T-helper 17 cell (primary cell): ENCODE measurements around the gene ZNF821. TPM values are rescaled to one million over a fixed set of nuclear protein-coding genes. Genes with fewer than 3 reads are reported as not detected.

Experiments used
- ATAC-seq: fragments of 150-1000 bp; cut with Tn5 transposase; 2 replicates; pipeline ENCODE4 v1.10.0; 2021; ENCODE audit warnings: mild to moderate bottlenecking, moderate library complexity
- DNase-seq, 3 donors: peaks; one replicate each; pipeline versions ENCODE4 v3.0.0 to v3.0.0-alpha.2; 2020 to 2021
- H3K9me3 ChIP-seq: one replicate; pipeline ENCODE4 v1.7.0; 2013; ENCODE audit warnings: low read length, mild to moderate bottlenecking; ENCODE audit not compliant: control insufficient read depth, poor library complexity, severe bottlenecking
- H3K27ac Mint-ChIP-seq: one replicate; pipeline ENCODE4 v1.8.0; 2022; ENCODE audit warnings: mild to moderate bottlenecking, moderate library complexity, mixed read lengths
- H3K27me3 Mint-ChIP-seq: one replicate; pipeline ENCODE4 v1.8.0; 2022; ENCODE audit warnings: mixed read lengths
- H3K36me3 Mint-ChIP-seq: one replicate; pipeline ENCODE4 v1.8.0; 2022; ENCODE audit warnings: low read depth, mixed read lengths
- H3K4me1 Mint-ChIP-seq: one replicate; pipeline ENCODE4 v1.8.0; 2022; ENCODE audit warnings: mild to moderate bottlenecking, mixed read lengths
- H3K4me3 Mint-ChIP-seq: one replicate; pipeline ENCODE4 v1.8.0; 2022; ENCODE audit warnings: mild to moderate bottlenecking, moderate library complexity, mixed read lengths
- total RNA-seq, 4 donors: library from RNA in 2 of 4; stranded (reverse) in 2 of 4; gene quantifications; one replicate each; pipeline ENCODE4 v1.2.3 and lab custom pipeline; 2022 to 2026

Gene ZNF821
- total RNA-seq, 2 donors from 2014 or later = 12.2 to 14.1 TPM

- Mint-ChIP-seq H3K4me1 (peaks cover 23% of the 10 kb centered on the region), H3K27me3 (no peaks in the 10 kb centered on the region), H3K36me3 (no peaks in the 10 kb centered on the region), H3K27ac (peak within 1 kb of the TSS; percentile 95), H3K4me3 (peak within 1 kb of the TSS; percentile 96)
- peak; percentile 91 for ATAC-seq
- no peaks in the 10 kb centered on the region for H3K9me3 ChIP-seq
- DNase-seq = peak; percentile 93 to 96 (median 96)
Measured at GRCh38 chr16:71894921-71895678, 11.1 kb upstream of the ZNF821 start, which contains the start of gene IST1. TSS of gene IST1 (plus strand) at chr16:71895531. CDS start at chr16:71915641, 20,110 bp downstream.

GRCh38 chr16:71894229-71894920 lies 10.4 kb upstream of the ZNF821 start:
- Mint-ChIP-seq H3K4me1 (peaks cover 21% of the 10 kb centered on the region), H3K36me3 (no peaks in the 10 kb centered on the region), H3K27me3 (no peaks in the 10 kb centered on the region), H3K27ac (peak overlapping the region; percentile 95), H3K4me3 (peak overlapping the region; percentile 96)
- no peaks in the 10 kb centered on the region for H3K9me3 ChIP-seq
- ATAC-seq (peak; percentile 19), DNase-seq (peak in 2 of 3 donors; percentile 11 to 24)

DNA sequence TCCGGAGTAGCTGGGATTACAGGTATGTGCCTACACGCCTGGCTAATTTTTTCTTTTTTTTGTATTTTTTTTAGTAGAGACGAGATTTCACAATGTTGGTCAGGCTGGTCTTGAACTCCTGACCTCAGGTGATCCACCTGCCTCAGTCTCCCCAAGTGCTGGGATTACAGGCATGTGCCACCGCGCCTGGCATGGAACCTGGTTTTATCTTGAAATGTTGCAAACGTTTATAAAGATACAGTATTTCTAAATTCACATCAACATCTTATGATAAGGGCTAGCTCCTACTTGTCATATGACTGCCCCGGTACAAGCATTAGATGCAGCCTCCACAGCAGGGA lies 9.9 kb upstream of the ZNF821 start:
- Mint-ChIP-seq H3K4me1 (peaks cover 20% of the 10 kb centered on the region), H3K27ac (peak overlapping the region; percentile 95)

GRCh38 chr16:71889147-71889546 lies 5.2 kb upstream of the ZNF821 start:
- no peak for ATAC-seq
- Mint-ChIP-seq H3K4me3 (no peak overlapping the region), H3K36me3 (peaks cover 2% of the 10 kb centered on the region), H3K4me1 (peaks cover 11% of the 10 kb centered on the region), H3K27me3 (no peaks in the 10 kb centered on the region), H3K27ac (no peak overlapping the region)
- no peak for DNase-seq
- no peaks in the 10 kb centered on the region for H3K9me3 ChIP-seq

More for the DNA sequence above, 9.9 kb upstream of the ZNF821 start:
- ATAC-seq = no peak
- Mint-ChIP-seq H3K4me3 (peak overlapping the region; percentile 96), H3K27me3 (no peaks in the 10 kb centered on the region), H3K36me3 (no peaks in the 10 kb centered on the region)
- H3K9me3 ChIP-seq = no peaks in the 10 kb centered on the region
- no peak for DNase-seq

GRCh38 chr16:71885261-71885650 lies 1.3 kb upstream of the ZNF821 start:
- no peaks in the 10 kb centered on the region for H3K9me3 ChIP-seq
- Mint-ChIP-seq H3K27ac (no peak overlapping the region), H3K4me1 (peaks cover 34% of the 10 kb centered on the region), H3K4me3 (peak overlapping the region; percentile 99), H3K27me3 (no peaks in the 10 kb centered on the region), H3K36me3 (peaks cover 2% of the 10 kb centered on the region)
- no peak for DNase-seq
- ATAC-seq = no peak

DNA sequence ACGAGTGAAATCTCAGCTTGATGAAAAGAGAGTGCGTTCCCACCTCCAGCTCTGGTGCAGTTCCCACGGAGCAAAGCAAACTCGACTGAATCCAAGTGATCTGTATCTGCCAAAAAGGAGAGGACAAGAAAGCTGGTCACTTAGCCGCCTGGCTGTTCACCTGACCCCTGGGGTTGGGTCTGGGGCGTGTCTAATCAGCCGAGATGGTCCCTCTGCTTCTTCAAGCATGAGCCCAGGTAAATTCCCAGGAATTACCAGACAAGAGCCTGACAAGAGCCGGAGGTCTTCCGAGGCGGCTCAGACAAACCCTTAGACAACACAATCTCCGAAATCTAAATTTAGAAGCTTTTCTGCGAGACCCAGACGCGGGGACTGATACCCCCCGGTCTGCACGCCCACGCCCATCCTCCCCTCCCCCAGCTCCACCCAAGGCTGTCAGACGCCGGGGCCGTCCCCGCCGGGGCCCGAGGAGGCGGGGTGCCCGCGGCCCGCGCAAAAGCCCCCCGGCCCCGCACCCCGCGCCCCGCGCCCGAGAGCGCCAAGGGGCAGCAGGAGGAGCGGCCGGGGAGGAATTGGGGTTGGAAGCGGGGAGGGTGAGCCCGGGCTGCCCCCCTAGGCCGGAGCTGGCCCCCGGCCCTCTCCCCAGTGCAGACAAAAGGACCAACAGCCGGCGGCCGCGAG lies 674 bp downstream of the ZNF821 start:
- H3K36me3 Mint-ChIP-seq = peaks cover 10% of the 10 kb centered on the region
- peak overlapping the region; percentile 89 for H3K27ac Mint-ChIP-seq
- peak; percentile 13 for ATAC-seq
- H3K4me3 Mint-ChIP-seq = peak overlapping the region; percentile 91
- peak; percentile 28 to 49 (median 46) for DNase-seq
- H3K27me3 Mint-ChIP-seq = no peaks in the 10 kb centered on the region
- no peaks in the 10 kb centered on the region for H3K9me3 ChIP-seq
- peaks cover 48% of the 10 kb centered on the region for H3K4me1 Mint-ChIP-seq

- DNase-seq (peak; percentile 43 to 76 (median 54)), ATAC-seq (peak; percentile 63)
- Mint-ChIP-seq H3K27me3 (no peaks in the 10 kb centered on the region), H3K36me3 (peaks cover 10% of the 10 kb centered on the region), H3K27ac (peak overlapping the region; percentile 89), H3K4me1 (peaks cover 48% of the 10 kb centered on the region), H3K4me3 (peak overlapping the region; percentile 91)
- H3K9me3 ChIP-seq = no peaks in the 10 kb centered on the region
Measured at GRCh38 chr16:71882505-71883167, 1.3 kb downstream of the ZNF821 start.

DNA sequence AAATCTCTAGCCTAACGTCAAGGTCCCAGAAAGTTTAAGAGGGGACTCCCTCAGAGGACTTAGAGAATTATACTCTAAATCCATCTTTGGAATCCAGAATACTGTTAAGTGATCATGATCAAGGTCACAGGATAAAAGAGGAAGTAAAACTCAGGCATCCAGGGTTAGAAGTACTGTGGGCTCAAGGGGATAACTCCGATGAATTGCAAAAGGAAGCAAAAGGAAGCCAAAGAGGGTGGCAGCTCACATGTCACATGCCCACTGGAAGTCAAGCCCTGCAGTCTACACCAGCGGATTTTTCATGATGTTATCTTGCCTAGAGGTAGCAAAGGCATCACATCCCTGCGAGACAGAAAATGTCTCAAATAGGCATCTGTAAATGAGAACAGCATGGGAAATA lies 3.8 kb downstream of the ZNF821 start:
- no peaks in the 10 kb centered on the region for H3K9me3 ChIP-seq
- peak overlapping the region; percentile 78 for H3K4me3 Mint-ChIP-seq
- peaks cover 12% of the 10 kb centered on the region for H3K36me3 Mint-ChIP-seq
- H3K4me1 Mint-ChIP-seq = peaks cover 49% of the 10 kb centered on the region
- DNase-seq (no peak), ATAC-seq (no peak)
- H3K27ac Mint-ChIP-seq = no peak overlapping the region
- no peaks in the 10 kb centered on the region for H3K27me3 Mint-ChIP-seq

- DNase-seq (no peak), ATAC-seq (no peak)
- Mint-ChIP-seq H3K36me3 (peaks cover 10% of the 10 kb centered on the region), H3K27me3 (no peaks in the 10 kb centered on the region), H3K4me3 (no peak overlapping the region), H3K4me1 (peaks cover 43% of the 10 kb centered on the region), H3K27ac (no peak overlapping the region)
- no peaks in the 10 kb centered on the region for H3K9me3 ChIP-seq
Measured at GRCh38 chr16:71878911-71879310, 5.1 kb downstream of the ZNF821 start.

GRCh38 chr16:71873199-71873598 lies 10.8 kb downstream of the ZNF821 start:
- H3K36me3 Mint-ChIP-seq = peaks cover 2% of the 10 kb centered on the region
- H3K27me3 Mint-ChIP-seq = no peaks in the 10 kb centered on the region
- DNase-seq = no peak
- no peaks in the 10 kb centered on the region for H3K9me3 ChIP-seq
- ATAC-seq = no peak
- peaks cover 12% of the 10 kb centered on the region for H3K4me1 Mint-ChIP-seq
- no peak overlapping the region for H3K4me3 Mint-ChIP-seq
- H3K27ac Mint-ChIP-seq = no peak overlapping the region

DNA sequence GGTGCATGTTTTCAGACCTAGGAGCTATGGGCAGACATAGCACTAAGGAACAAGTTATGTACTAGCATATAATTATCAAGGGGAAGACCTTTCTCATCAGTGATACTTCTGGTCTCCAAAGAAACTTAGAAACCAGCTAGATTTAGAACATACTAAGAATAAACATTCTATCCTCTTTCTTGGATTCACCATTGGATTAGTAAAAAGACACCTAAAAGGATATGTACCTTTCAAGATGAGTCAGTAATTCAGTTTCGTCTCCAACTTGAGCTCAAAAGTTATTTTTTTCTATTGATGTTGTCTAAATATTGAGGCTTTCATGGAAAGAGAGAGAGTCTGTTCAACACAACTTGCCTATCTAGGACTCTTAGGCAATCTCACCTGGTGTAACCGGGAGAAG lies 13.2 kb downstream of the ZNF821 start:
- peaks cover 2% of the 10 kb centered on the region for H3K36me3 Mint-ChIP-seq
- no peak overlapping the region for H3K27ac Mint-ChIP-seq
- no peak for ATAC-seq
- no peak for DNase-seq
- no peaks in the 10 kb centered on the region for H3K9me3 ChIP-seq
- H3K4me3 Mint-ChIP-seq = no peak overlapping the region
- H3K4me1 Mint-ChIP-seq = peaks cover 16% of the 10 kb centered on the region
- no peaks in the 10 kb centered on the region for H3K27me3 Mint-ChIP-seq

DNA sequence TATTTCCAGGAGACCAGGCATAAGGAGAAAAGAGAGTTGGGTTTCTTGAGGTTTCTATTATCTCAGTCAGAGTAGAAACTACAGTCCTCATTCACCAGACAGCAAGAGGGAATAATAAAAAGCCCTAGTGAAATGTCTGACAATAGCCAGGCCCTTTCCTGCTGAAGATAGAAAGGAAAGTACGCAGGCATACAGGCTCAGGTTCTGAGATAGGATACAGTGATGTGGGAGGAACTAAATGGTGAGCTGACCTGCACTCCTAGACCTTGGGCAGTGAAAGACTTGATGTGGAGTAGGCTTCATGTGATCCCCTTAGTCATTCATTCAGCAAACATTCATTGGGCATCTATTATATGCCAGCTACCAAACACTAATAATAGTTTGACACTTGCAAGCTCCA lies 14.9 kb downstream of the ZNF821 start:
- no peak overlapping the region for H3K4me3 Mint-ChIP-seq

DNA sequence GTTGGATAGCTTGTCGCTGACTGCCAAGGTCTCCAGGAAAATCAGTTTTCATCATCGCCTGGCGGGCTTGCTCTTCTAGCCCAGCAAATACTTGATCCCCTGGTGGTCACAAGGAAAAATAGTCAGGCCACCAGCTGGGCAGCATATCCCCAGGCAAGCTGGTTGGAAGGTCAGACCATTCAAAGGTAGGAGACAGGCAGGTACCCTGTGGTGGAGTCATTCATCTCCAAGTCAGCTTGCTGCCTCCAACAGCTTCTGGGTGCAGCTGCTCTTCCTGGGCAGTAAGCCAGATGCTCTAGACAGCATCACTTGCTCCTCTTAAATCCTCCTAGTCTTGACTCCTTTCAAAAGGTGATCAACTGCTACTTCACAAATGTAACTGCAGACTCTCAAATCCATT lies 16.0 kb downstream of the ZNF821 start:
- H3K27me3 Mint-ChIP-seq = no peaks in the 10 kb centered on the region
- H3K27ac Mint-ChIP-seq = peak overlapping the region; percentile 11

More for the DNA sequence above, 14.9 kb downstream of the ZNF821 start:
- ATAC-seq = no peak
- no peak for DNase-seq
- H3K4me1 Mint-ChIP-seq = peaks cover 16% of the 10 kb centered on the region
- H3K27ac Mint-ChIP-seq = no peak overlapping the region
- H3K36me3 Mint-ChIP-seq = peaks cover 9% of the 10 kb centered on the region
- H3K27me3 Mint-ChIP-seq = no peaks in the 10 kb centered on the region
- H3K9me3 ChIP-seq = no peaks in the 10 kb centered on the region

More for the DNA sequence above, 16.0 kb downstream of the ZNF821 start:
- H3K4me3 Mint-ChIP-seq = no peak overlapping the region
- H3K36me3 Mint-ChIP-seq = peaks cover 9% of the 10 kb centered on the region
- H3K4me1 Mint-ChIP-seq = peaks cover 16% of the 10 kb centered on the region
- no peaks in the 10 kb centered on the region for H3K9me3 ChIP-seq
- ATAC-seq (no peak), DNase-seq (no peak)
